Body of pancreas (tissue), 4 donors: ENCODE data around the gene MAP3K7CL.

Experiments
- POLR2A ChIP-seq, 3 donors: fragments of 450-650 bp; IDR thresholded peaks; one replicate each; pipeline ENCODE4 v1.6.1; 2016; ENCODE audit warnings: antibody characterized with exemption in 3 of 3, mild to moderate bottlenecking in 2 of 3
- TF ChIP-seq, protein P1 (sequence below), 7 experiments: fragments of 450-650 bp in 4 of 7; fragments of 200-600 bp in 3 of 7; sonication (generic) in 3 of 7; IDR thresholded peaks; one replicate each; pipeline ENCODE4 v1.5.1; 2016 to 2019; ENCODE audit warnings: antibody characterized with exemption in 7 of 7

GRCh38 chr21:29145852-29146453 is 15.5 kb downstream of the MAP3K7CL start:
- TF ChIP-seq, protein P1, sequence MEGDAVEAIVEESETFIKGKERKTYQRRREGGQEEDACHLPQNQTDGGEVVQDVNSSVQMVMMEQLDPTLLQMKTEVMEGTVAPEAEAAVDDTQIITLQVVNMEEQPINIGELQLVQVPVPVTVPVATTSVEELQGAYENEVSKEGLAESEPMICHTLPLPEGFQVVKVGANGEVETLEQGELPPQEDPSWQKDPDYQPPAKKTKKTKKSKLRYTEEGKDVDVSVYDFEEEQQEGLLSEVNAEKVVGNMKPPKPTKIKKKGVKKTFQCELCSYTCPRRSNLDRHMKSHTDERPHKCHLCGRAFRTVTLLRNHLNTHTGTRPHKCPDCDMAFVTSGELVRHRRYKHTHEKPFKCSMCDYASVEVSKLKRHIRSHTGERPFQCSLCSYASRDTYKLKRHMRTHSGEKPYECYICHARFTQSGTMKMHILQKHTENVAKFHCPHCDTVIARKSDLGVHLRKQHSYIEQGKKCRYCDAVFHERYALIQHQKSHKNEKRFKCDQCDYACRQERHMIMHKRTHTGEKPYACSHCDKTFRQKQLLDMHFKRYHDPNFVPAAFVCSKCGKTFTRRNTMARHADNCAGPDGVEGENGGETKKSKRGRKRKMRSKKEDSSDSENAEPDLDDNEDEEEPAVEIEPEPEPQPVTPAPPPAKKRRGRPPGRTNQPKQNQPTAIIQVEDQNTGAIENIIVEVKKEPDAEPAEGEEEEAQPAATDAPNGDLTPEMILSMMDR (IDR thresholded peaks at IDR 0.05), result no peak
- no peak for TF ChIP-seq POLR2A (IDR thresholded peaks at IDR 0.05)
